ENCODE results near the gene PIK3IP1. TPM values are rescaled to one million over a fixed set of nuclear protein-coding genes. Genes with fewer than 3 reads are reported as not detected.

The PIK3IP1 gene
- total and polyA plus RNA-seq, 10 of the 15 experiments (the other 5 are each of a cell fraction or from before 2014, with no cell fraction given): 0.77 to 6.5 (median 3.0) TPM

- ChIA-PET CTCF (interaction anchor here (0.7 to 0.8 kb wide), 2 partner anchors 10 to 11 kb away, joined by 3 read pairs; no protein-coding TSS in a partner anchor), POLR2A (interaction anchor here (0.6 kb wide), 1 partner anchor 29 kb away, joined by 3 read pairs; no protein-coding TSS in a partner anchor), SMC1A (ENCODE audit: uncharacterized antibody, unreplicated experiment) (interaction anchor here (0.6 kb wide), 1 partner anchor 51 kb away, joined by 3 read pairs; no protein-coding TSS in a partner anchor), RAD21 (ENCODE audit: unreplicated experiment) (no interaction called here)
- FAIRE-seq (no peak), ATAC-seq (no peak), DNase-seq (ENCODE audit: low read depth, low spot score) (no peak)
- Histone ChIP-seq H3K36me3 (ENCODE audit: control insufficient read depth in 2 of 2, insufficient read depth in 2 of 2, low read length in 1 of 2) (peaks cover 33 to 35% of the 10 kb centered on the region in 2 experiments), H3K27me3 (replicated peaks in 1 of 2; ENCODE audit: control insufficient read depth in 2 of 2, insufficient read depth in 2 of 2, low read length in 1 of 2) (no peaks in the 10 kb centered on the region), H3K9ac (ENCODE audit: control insufficient read depth, insufficient read depth, low read length) (no peak overlapping the region), H3K4me1 (ENCODE audit: control insufficient read depth, insufficient read depth, low read length) (no peaks in the 10 kb centered on the region), H3K27ac (ENCODE audit: control insufficient read depth, insufficient read depth) (no peak overlapping the region), H4K20me1 (ENCODE audit: control insufficient read depth, insufficient read depth) (no peaks in the 10 kb centered on the region), H3K4me2 (ENCODE audit: control insufficient read depth, insufficient read depth) (no peak overlapping the region), H2AFZ (ENCODE audit: control insufficient read depth, low read depth, low read length) (no peak overlapping the region), H3K4me3 (no peak overlapping the region), H3K9me3 (replicated peaks; ENCODE audit: control insufficient read depth, insufficient read depth, low read length) (no peaks in the 10 kb centered on the region), H3K79me2 (ENCODE audit: control insufficient read depth, insufficient read depth, low read length) (no peaks in the 10 kb centered on the region)
- no peak for TF ChIP-seq PML (IDR thresholded peaks at IDR 0.05; ENCODE audit: low read length)
- no peak for TF ChIP-seq SP1 (IDR thresholded peaks at IDR 0.05; ENCODE audit: low read depth, low read length)
- TF ChIP-seq STAT3 (IDR thresholded peaks at IDR 0.05; ENCODE audit: low read depth, low read length): no peak
- no peak for TF ChIP-seq MXI1 (IDR thresholded peaks at IDR 0.05; ENCODE audit: low read depth, low read length)
- TF ChIP-seq RCOR1 (conservative IDR thresholded peaks at IDR 0.05; ENCODE audit: low read depth, low read length): no peak
- no peak for TF ChIP-seq HDAC2 (IDR thresholded peaks at IDR 0.05)
- no peak for TF ChIP-seq TAF1 (IDR thresholded peaks at IDR 0.05; ENCODE audit: borderline replicate concordance, low read depth, low read length)
- no peak for TF ChIP-seq PBX3 (IDR thresholded peaks at IDR 0.05; ENCODE audit: insufficient replicate concordance, low read depth, low read length)
- no peak for TF ChIP-seq NRF1 (conservative IDR thresholded peaks at IDR 0.05; ENCODE audit: low read depth, low read length)
- TF ChIP-seq, protein P1, sequence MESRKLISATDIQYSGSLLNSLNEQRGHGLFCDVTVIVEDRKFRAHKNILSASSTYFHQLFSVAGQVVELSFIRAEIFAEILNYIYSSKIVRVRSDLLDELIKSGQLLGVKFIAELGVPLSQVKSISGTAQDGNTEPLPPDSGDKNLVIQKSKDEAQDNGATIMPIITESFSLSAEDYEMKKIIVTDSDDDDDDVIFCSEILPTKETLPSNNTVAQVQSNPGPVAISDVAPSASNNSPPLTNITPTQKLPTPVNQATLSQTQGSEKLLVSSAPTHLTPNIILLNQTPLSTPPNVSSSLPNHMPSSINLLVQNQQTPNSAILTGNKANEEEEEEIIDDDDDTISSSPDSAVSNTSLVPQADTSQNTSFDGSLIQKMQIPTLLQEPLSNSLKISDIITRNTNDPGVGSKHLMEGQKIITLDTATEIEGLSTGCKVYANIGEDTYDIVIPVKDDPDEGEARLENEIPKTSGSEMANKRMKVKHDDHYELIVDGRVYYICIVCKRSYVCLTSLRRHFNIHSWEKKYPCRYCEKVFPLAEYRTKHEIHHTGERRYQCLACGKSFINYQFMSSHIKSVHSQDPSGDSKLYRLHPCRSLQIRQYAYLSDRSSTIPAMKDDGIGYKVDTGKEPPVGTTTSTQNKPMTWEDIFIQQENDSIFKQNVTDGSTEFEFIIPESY (IDR thresholded peaks at IDR 0.05): no peak
- TF ChIP-seq, protein P2, sequence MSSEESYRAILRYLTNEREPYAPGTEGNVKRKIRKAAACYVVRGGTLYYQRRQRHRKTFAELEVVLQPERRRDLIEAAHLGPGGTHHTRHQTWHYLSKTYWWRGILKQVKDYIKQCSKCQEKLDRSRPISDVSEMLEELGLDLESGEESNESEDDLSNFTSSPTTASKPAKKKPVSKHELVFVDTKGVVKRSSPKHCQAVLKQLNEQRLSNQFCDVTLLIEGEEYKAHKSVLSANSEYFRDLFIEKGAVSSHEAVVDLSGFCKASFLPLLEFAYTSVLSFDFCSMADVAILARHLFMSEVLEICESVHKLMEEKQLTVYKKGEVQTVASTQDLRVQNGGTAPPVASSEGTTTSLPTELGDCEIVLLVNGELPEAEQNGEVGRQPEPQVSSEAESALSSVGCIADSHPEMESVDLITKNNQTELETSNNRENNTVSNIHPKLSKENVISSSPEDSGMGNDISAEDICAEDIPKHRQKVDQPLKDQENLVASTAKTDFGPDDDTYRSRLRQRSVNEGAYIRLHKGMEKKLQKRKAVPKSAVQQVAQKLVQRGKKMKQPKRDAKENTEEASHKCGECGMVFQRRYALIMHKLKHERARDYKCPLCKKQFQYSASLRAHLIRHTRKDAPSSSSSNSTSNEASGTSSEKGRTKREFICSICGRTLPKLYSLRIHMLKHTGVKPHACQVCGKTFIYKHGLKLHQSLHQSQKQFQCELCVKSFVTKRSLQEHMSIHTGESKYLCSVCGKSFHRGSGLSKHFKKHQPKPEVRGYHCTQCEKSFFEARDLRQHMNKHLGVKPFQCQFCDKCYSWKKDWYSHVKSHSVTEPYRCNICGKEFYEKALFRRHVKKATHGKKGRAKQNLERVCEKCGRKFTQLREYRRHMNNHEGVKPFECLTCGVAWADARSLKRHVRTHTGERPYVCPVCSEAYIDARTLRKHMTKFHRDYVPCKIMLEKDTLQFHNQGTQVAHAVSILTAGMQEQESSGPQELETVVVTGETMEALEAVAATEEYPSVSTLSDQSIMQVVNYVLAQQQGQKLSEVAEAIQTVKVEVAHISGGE (CRISPR knock-in tag; IDR thresholded peaks at IDR 0.05): no peak
- no peak for TF ChIP-seq CEBPB (IDR thresholded peaks at IDR 0.05; ENCODE audit: borderline replicate concordance in 1 of 2, low read depth in 2 of 2, low read length in 2 of 2)
- TF ChIP-seq NFYB (IDR thresholded peaks at IDR 0.05; ENCODE audit: insufficient read depth, low read depth, low read length): no peak
- no TSS peak for BruUV-seq (replicated peaks)
- intact Hi-C loops (cut with micrococcal nuclease; ENCODE audit: unreplicated experiment) (no loop called here), in situ Hi-C loops (cut with MboI) (no loop called here)
- 98% methylated on average over 13 of the region's 13 CpGs for WGBS (ENCODE audit: insufficient coverage, insufficient replicate concordance, low lambda C conversion rate, missing lambda C conversion rate)
These were observed 29.8 kb downstream of the PIK3IP1 start for GRCh38 chr22:31262312-31263133.

Data from GM12878 (cell line).